GM12874 (cell line): ENCODE measurements around the gene ACTR1A.

Experiments
- TF ChIP-seq, protein P1 (sequence below): IDR thresholded peaks from 2 replicates; pipeline ENCODE4 v1.5.1; 2011; ENCODE audit warnings: low read depth, mild to moderate bottlenecking, control low read depth, low read length, moderate library complexity; ENCODE audit not compliant: insufficient read depth

The ACTR1A gene

DNA sequence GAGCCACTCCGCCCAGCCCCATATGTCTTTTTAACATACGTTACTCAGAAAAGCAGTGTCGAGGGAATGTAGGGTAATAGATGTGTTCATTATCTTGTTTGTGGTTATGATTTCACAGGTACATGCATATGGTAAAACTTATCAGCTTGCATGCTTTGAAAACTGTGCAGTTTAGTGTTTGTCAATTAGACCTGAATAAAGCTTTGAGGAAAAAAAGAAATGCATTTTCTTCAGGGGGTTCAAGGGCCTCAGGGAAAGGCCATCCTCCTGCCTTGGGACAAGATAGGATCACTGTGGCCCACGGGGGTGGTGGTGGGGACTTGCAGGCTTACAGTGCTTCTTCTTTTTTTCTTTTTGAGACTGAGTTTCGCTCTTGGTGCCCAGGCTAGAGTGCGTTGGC is 35.2 kb downstream of the ACTR1A start:
- TF ChIP-seq, protein P1, sequence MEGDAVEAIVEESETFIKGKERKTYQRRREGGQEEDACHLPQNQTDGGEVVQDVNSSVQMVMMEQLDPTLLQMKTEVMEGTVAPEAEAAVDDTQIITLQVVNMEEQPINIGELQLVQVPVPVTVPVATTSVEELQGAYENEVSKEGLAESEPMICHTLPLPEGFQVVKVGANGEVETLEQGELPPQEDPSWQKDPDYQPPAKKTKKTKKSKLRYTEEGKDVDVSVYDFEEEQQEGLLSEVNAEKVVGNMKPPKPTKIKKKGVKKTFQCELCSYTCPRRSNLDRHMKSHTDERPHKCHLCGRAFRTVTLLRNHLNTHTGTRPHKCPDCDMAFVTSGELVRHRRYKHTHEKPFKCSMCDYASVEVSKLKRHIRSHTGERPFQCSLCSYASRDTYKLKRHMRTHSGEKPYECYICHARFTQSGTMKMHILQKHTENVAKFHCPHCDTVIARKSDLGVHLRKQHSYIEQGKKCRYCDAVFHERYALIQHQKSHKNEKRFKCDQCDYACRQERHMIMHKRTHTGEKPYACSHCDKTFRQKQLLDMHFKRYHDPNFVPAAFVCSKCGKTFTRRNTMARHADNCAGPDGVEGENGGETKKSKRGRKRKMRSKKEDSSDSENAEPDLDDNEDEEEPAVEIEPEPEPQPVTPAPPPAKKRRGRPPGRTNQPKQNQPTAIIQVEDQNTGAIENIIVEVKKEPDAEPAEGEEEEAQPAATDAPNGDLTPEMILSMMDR, result no peak

DNA sequence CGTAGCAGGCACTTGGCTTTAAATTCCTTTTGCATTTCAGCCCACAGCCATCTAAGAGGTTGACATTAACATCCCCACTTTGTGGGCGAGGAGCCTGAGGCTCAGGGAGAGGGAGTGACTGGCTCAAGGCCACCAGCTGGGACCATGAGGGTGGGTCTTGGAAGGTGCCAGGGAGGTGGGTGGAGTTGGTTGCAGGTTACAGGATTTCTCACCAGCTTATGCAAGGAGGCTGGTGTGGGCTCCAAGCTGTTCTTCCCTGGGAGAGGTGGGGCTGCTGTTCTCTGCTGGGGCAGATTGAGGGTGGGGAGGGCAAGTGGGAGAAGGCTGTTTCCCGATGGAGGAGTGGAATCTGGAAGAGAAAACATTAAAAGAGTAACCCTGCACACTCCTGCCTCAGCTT is 37.0 kb downstream of the ACTR1A start:
- TF ChIP-seq, protein P1, result no peak

DNA sequence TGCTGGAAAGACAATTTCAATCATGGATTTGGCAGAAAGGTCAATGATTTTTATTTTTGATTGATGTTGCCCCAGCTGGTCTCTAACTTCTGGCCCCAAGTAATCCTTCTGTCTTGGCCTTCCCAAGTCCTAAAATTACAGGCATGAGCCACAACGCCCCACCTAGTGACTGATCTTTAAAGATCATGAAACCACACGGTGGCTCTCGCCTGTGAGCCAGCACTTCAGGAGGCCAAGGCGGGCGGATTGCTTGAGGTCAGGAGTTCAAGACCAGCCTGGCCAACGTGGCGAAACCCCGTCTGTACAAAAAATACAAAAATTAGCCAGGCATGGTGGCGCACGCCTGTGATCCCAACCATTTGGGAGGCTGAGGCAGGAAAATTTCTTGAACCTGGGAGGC is 38.5 kb downstream of the ACTR1A start:
- TF ChIP-seq, protein P1, result no peak

DNA sequence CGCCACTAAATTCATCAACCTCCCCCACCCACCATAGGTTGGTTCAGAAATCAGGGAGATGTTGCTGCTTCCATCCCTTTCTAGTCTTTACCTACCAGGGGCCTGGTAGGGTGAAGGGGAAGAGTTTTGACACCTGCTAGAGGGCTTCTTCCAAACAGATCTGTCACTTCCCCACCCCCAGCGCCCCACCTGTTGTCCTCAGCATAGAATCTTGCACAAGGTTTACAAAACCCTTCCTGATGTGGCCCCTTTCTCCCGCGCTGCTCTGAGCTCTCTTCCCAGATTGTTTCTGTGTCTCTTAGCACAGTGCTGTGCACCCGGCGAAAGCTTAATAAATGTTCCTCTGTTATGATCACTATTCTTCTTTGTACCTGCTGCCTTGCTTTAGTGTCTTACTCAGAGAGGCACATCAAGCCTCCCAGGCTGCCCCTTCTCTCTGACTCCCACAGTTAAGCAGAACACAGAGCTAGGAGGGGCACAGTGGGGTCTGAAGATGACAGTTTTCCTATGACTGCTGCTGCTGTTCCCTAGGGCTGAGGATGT is 39.9 kb downstream of the ACTR1A start:
- TF ChIP-seq, protein P1, result no peak

DNA sequence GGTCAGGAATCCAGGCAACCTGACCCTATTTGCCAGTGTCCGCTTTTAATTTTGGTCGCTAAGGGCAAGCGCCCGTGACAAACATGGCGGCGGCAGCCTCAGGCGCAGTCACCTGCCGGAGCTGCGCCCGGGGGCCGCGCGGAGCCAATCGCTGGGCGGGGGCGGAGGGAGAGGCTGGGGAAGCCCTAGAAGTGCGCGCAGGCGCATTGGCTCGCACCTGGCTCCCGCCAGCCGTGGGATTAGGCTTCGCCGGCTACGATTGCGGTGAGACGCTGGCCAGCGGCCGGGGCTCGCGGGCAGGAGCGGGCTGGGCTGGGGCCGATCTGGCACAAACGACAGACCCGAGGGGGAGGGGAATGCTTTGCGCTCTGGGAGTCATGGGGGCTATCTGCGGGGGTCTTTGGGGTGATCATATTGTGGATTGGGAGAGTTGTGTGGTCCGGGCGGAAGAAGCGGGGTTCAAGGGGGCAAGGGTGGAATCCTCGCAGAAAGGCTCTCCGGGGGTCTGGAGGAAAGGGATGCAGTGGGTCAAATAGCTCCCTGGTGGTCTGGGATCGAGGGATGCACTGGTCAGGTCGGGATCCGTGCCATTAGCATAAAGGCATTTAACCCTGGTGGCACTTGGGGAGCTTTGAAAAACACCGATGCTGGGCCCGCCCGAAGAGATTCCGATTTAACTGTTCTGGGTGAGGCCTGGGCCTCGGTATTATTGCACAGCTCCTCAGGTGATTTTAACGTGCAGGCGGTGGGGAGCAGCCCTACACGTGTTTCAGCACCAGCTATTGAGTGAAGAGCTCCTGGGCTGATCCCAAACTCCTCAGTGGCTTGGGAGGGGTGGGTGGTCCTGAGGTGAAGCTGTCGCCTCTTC is 41.1 kb downstream of the ACTR1A start:
- TF ChIP-seq, protein P1, result no peak

DNA sequence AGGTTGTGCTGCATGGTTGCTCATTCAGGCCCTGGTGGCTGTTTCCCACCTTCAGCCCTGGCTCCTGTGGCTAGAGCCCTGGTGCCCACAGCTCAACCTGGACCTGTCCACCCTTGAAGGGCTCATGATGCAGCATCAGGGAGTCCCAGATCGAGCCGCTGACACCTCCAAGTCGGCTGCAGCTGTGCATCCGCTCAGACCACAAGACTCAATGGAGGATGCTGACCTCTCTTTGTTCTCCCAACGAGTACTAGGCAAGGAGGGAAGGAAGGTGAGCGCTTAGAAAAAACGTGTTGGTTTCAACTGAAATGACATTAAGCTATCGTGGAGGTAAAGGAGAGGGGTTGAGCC is 41.7 kb downstream of the ACTR1A start:
- TF ChIP-seq, protein P1, result no peak

DNA sequence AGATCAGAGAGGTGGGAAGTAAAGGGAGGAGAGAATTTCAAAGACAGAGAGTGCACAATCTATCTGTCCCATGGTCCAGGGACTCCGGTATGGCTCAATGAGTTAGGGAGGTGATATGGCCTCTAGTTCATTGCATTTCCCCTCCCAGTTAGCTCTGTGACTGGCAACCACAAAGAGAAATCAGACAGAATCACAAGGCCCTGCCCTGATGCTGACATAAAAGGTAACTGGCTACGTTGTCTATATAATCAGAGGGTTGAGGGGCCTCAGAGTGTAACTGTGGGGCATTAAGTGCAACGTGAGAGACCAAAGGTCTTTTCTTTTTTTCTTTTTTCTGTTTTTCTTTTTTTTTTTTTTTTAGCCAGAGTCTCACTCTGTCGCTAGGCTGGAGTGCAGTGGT is 43.9 kb downstream of the ACTR1A start:
- TF ChIP-seq, protein P1, result no peak
